Measurements from ENCODE around the gene EEF2K.

DNA sequence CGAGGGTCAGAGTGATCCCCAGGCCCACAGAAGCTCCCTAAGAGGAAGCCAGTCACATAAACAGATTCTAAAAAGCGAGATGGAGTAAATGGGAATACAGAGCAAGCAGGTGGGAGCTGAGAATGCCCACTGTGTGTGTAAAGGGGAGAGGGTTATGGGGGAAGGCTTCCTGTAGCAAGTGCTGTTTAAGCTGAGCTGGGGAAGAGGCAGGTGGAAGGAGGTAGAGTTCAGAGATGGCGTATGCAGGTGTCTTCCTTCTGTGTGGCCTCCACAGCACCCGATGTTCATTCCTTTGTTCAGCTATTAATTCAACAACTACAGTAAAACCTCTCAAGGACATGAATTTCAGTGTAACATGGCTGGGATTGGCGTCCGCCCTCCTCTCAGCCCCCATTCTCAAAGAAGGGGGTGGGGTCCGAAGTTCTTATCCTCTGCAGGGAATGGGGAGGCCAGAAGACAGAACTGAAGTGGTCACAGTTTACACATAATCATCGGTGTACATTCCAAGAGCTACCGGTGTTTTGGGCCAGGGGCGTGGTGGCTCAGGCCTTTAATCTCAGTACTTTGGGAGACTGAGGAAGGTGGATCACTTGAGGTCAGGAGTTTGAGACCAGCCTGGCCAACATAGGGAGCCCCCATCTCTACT lies 1.8 kb downstream of the EEF2K start:
- TF ChIP-seq CTCF (IDR thresholded peaks at IDR 0.05) (no peak), POLR2A (IDR thresholded peaks at IDR 0.05) (no peak)

Measured in adrenal gland (tissue), 5 donors.